ENCODE measurements around the gene LCE2B.

- no peak for TF ChIP-seq CTCF (IDR thresholded peaks at IDR 0.05)
- TF ChIP-seq POLR2A (IDR thresholded peaks at IDR 0.05) = no peak
These were observed 40.8 kb upstream of the LCE2B start for GRCh38 chr1:152645146-152645545.

Measured in right lobe of liver (tissue), 4 donors.